Measurements from ENCODE around the gene NOX5.

GRCh38 chr15:69056365-69056764 is 41.9 kb downstream of the NOX5 start:
- TF ChIP-seq POLR2A (IDR thresholded peaks at IDR 0.05), result no peak
- no peak for TF ChIP-seq CTCF (IDR thresholded peaks at IDR 0.05)
